DND-41 (cell line): ENCODE results near the gene PLXNA4.

Experiments
- ATAC-seq: fragments of 200-7000 bp; cut with Tn5 transposase; 3 replicates; pipeline ENCODE4 v1.9.1; 2021; ENCODE audit warnings: low read depth; ENCODE audit not compliant: insufficient read depth
- DNase-seq: peaks from one replicate; pipeline ENCODE4 v3.0.0-alpha.2; 2020
- H2AFZ ChIP-seq: 2 replicates; pipeline ENCODE4 v1.6.0; 2012; ENCODE audit warnings: low read depth, low read length
- H3K27ac ChIP-seq: 2 replicates; pipeline ENCODE4 v1.5.1; 2012; ENCODE audit warnings: low read length, inconsistent platforms
- H3K27me3 ChIP-seq: fragments of 200-600 bp; sonication (generic); 2 replicates; pipeline ENCODE4 v1.6.0; 2012; ENCODE audit warnings: low read length, mild to moderate bottlenecking, inconsistent platforms; ENCODE audit not compliant: insufficient read depth, poor library complexity
- H3K36me3 ChIP-seq: 2 replicates; pipeline ENCODE4 v1.5.1; 2012; ENCODE audit warnings: low read length, inconsistent platforms; ENCODE audit not compliant: insufficient read depth
- H3K4me1 ChIP-seq: 2 replicates; pipeline ENCODE4 v1.5.1; 2012; ENCODE audit warnings: mild to moderate bottlenecking, low read length; ENCODE audit not compliant: insufficient read depth
- H3K4me2 ChIP-seq: 2 replicates; pipeline ENCODE4 v1.6.0; 2012; ENCODE audit warnings: mild to moderate bottlenecking, moderate library complexity, low read length, inconsistent platforms; ENCODE audit not compliant: insufficient read depth
- H3K4me3 ChIP-seq, 2 experiments: fragments of 200-600 bp in 1 of 2; shearing (Covaris generic) in 1 of 2; 2 replicates each; pipeline ENCODE4 v1.5.1; 2012 to 2016; ENCODE audit warnings: inconsistent platforms in 2 of 2, low read length in 2 of 2, mild to moderate bottlenecking in 2 of 2, low read depth in 1 of 2, moderate library complexity in 1 of 2
- H3K79me2 ChIP-seq: 2 replicates; pipeline ENCODE4 v1.6.0; 2012; ENCODE audit warnings: low read length, inconsistent platforms; ENCODE audit not compliant: insufficient read depth
- H3K9ac ChIP-seq: 2 replicates; pipeline ENCODE4 v1.6.0; 2012; ENCODE audit warnings: low read depth, mild to moderate bottlenecking, inconsistent platforms, low read length, moderate library complexity
- H3K9me3 ChIP-seq: 2 replicates; pipeline ENCODE4 v1.5.1; 2012; ENCODE audit warnings: low read length, moderate library complexity, mild to moderate bottlenecking, inconsistent platforms; ENCODE audit not compliant: insufficient read depth, severe bottlenecking
- H4K20me1 ChIP-seq: 2 replicates; pipeline ENCODE4 v1.6.0; 2012; ENCODE audit warnings: low read length; ENCODE audit not compliant: insufficient read depth
- CTCF ChIP-seq: IDR thresholded peaks from 2 replicates; pipeline ENCODE4 v1.5.1; 2012; ENCODE audit warnings: borderline replicate concordance, low read length, moderate library complexity, mild to moderate bottlenecking; ENCODE audit not compliant: poor library complexity, severe bottlenecking; ENCODE audit errors: extremely low read depth
- EZH2 ChIP-seq: IDR thresholded peaks from 3 replicates; pipeline ENCODE4 v1.6.1; 2012; ENCODE audit warnings: borderline replicate concordance, low read depth, mild to moderate bottlenecking, moderate library complexity, low read length, inconsistent platforms; ENCODE audit not compliant: severe bottlenecking

Gene PLXNA4

GRCh38 chr7:132531562-132531961 is 44.7 kb downstream of the PLXNA4 start:
- no peak overlapping the region for H3K4me2 ChIP-seq
- H4K20me1 ChIP-seq = no peaks in the 10 kb centered on the region
- H3K79me2 ChIP-seq = no peaks in the 10 kb centered on the region
- H3K27me3 ChIP-seq = peaks cover under 1% of the 10 kb centered on the region
- H3K9me3 ChIP-seq = peaks cover 2% of the 10 kb centered on the region
- no peak overlapping the region for H3K4me3 ChIP-seq
- DNase-seq = no peak
- no peak overlapping the region for H3K9ac ChIP-seq
- no peak for TF ChIP-seq CTCF
- no peak for TF ChIP-seq EZH2
- H3K36me3 ChIP-seq = no peaks in the 10 kb centered on the region
- H3K27ac ChIP-seq = no peak overlapping the region
- ATAC-seq = no peak
- H2AFZ ChIP-seq = no peak overlapping the region
- no peaks in the 10 kb centered on the region for H3K4me1 ChIP-seq

- H3K4me1 ChIP-seq = no peaks in the 10 kb centered on the region
- H3K36me3 ChIP-seq = no peaks in the 10 kb centered on the region
- H3K4me3 ChIP-seq = no peak overlapping the region
- H4K20me1 ChIP-seq = no peaks in the 10 kb centered on the region
- no peaks in the 10 kb centered on the region for H3K79me2 ChIP-seq
- H3K27ac ChIP-seq = no peak overlapping the region
- no peak for ATAC-seq
- H3K4me2 ChIP-seq = no peak overlapping the region
- peaks cover 3% of the 10 kb centered on the region for H3K27me3 ChIP-seq
- DNase-seq = no peak
- H2AFZ ChIP-seq = no peak overlapping the region
- peaks cover 2% of the 10 kb centered on the region for H3K9me3 ChIP-seq
- TF ChIP-seq EZH2 (no peak), CTCF (no peak)
- H3K9ac ChIP-seq = no peak overlapping the region
Observed at GRCh38 chr7:132528695-132529094, 47.6 kb downstream of the PLXNA4 start.

- Histone ChIP-seq H3K9ac (no peak overlapping the region), H3K4me1 (no peaks in the 10 kb centered on the region), H3K79me2 (no peaks in the 10 kb centered on the region), H3K27me3 (peaks cover 3% of the 10 kb centered on the region), H4K20me1 (no peaks in the 10 kb centered on the region), H3K9me3 (peaks cover 2% of the 10 kb centered on the region), H3K4me2 (no peak overlapping the region), H3K36me3 (no peaks in the 10 kb centered on the region), H3K4me3 (no peak overlapping the region), H3K27ac (no peak overlapping the region), H2AFZ (no peak overlapping the region)
- DNase-seq = no peak
- no peak for ATAC-seq
- TF ChIP-seq EZH2 (no peak), CTCF (no peak)
Observed at GRCh38 chr7:132527467-132528410, 48.5 kb downstream of the PLXNA4 start.
